ENCODE results near the gene SPTBN1. TPM values are rescaled to one million over a fixed set of nuclear protein-coding genes. Genes with fewer than 3 reads are reported as not detected.

SPTBN1 gene
- polyA plus RNA-seq, 2 of the 4 experiments (the other 2 are of a cell fraction): 105 to 126 TPM

- ChIA-PET CTCF (interaction anchor here (0.9 to 1.7 kb wide), 5 partner anchors 11 to 534 kb away, joined by 3 to 6 read pairs (median 3); no protein-coding TSS in a partner anchor), POLR2A (no interaction called here)
- 80% methylated on average over 8 of the region's 8 CpGs for WGBS (ENCODE audit: missing lambda C conversion rate)
- FAIRE-seq: no peak
- Histone ChIP-seq H3K9me3 (no peaks in the 10 kb centered on the region), H3K4me1 (peaks cover 40% of the 10 kb centered on the region), H3K4me3 (no peak overlapping the region), H3K4me2 (no peak overlapping the region), H3K27ac (peak overlapping the region in 1 of 2 experiments; percentile 44; a peak in 2 of 6 replicates)
- no peak for TF ChIP-seq REST (IDR thresholded peaks at IDR 0.05)
- TF ChIP-seq, protein P1, sequence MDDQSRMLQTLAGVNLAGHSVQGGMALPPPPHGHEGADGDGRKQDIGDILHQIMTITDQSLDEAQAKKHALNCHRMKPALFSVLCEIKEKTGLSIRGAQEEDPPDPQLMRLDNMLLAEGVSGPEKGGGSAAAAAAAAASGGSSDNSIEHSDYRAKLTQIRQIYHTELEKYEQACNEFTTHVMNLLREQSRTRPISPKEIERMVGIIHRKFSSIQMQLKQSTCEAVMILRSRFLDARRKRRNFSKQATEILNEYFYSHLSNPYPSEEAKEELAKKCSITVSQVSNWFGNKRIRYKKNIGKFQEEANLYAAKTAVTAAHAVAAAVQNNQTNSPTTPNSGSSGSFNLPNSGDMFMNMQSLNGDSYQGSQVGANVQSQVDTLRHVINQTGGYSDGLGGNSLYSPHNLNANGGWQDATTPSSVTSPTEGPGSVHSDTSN (IDR thresholded peaks at IDR 0.05): no peak
- no peak for TF ChIP-seq KDM5A (IDR thresholded peaks at IDR 0.05)
- no peak for TF ChIP-seq ZC3H11A (IDR thresholded peaks at IDR 0.05)
- no peak for TF ChIP-seq FOXS1 (CRISPR knock-in tag; IDR thresholded peaks at IDR 0.05)
- no peak for TF ChIP-seq FOSB (CRISPR knock-in tag; IDR thresholded peaks at IDR 0.05)
- no peak for TF ChIP-seq CBX2 (IDR thresholded peaks at IDR 0.05; ENCODE audit: borderline replicate concordance, low read depth)
- TF ChIP-seq JUN (IDR thresholded peaks at IDR 0.05): no peak
- TF ChIP-seq MYC (IDR thresholded peaks at IDR 0.05; ENCODE audit: borderline replicate concordance, low read length): no peak
- TF ChIP-seq, protein P2, sequence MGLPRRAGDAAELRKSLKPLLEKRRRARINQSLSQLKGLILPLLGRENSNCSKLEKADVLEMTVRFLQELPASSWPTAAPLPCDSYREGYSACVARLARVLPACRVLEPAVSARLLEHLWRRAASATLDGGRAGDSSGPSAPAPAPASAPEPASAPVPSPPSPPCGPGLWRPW (IDR thresholded peaks at IDR 0.05): no peak
- no peak for TF ChIP-seq HOXA7 (CRISPR knock-in tag; IDR thresholded peaks at IDR 0.05)
- TF ChIP-seq HEYL (CRISPR knock-in tag; IDR thresholded peaks at IDR 0.05): no peak
- ATAC-seq: no peak
- no peak for DNase-seq (ENCODE audit: low read depth in 1 of 2, low spot score in 1 of 2)
Observed at GRCh38 chr2:54640834-54641540, 184.9 kb downstream of the SPTBN1 start.

DNA sequence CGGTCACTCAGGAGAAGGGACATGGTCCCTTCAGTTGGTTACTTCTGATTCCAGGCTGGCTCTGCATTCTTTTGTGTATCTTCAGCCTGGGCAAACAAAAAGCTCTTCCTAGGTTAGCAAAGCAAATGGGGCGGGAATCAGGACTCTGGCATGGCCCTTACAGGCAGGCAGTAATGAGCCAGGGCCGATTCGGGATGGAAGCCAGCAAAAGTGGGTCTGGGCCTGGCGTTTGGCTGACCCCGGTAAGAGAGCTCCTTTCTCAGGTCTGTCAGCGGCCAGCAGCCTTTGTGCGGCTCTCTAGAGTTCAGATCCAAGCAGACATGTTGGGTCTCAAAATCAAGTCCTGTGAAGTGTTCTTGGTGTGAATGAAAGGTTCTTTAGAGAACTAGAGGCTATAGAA lies 185.9 kb downstream of the SPTBN1 start:
- no peak for ATAC-seq
- H3K27ac ChIP-seq: peak overlapping the region in 1 of 2 experiments; percentile 29; a peak in 1 of 6 replicates
- WGBS (ENCODE audit: missing lambda C conversion rate): 94% methylated on average over 8 of the region's 8 CpGs
- H3K4me2 ChIP-seq: no peak overlapping the region
- DNase-seq (ENCODE audit: low read depth in 1 of 2, low spot score in 1 of 2): no peak
- no peak for TF ChIP-seq FOSB (CRISPR knock-in tag; IDR thresholded peaks at IDR 0.05)
- TF ChIP-seq CBX2 (IDR thresholded peaks at IDR 0.05; ENCODE audit: borderline replicate concordance, low read depth): no peak
- TF ChIP-seq HEYL (CRISPR knock-in tag; IDR thresholded peaks at IDR 0.05): no peak
- TF ChIP-seq CTCF (IDR thresholded peaks at IDR 0.05): no peak
- no peak for TF ChIP-seq BHLHE40 (IDR thresholded peaks at IDR 0.05; ENCODE audit: low read depth, low read length)
- TF ChIP-seq FOXS1 (CRISPR knock-in tag; IDR thresholded peaks at IDR 0.05): no peak
- TF ChIP-seq POLR2AphosphoS2 (conservative IDR thresholded peaks at IDR 0.05; ENCODE audit: low read length): no peak
- TF ChIP-seq, protein P1 (IDR thresholded peaks at IDR 0.05): no peak
- no peak for TF ChIP-seq ZFP36 (IDR thresholded peaks at IDR 0.05; ENCODE audit: borderline replicate concordance, partially characterized antibody)
- no peak for TF ChIP-seq NPAS2 (CRISPR knock-in tag; IDR thresholded peaks at IDR 0.05; ENCODE audit: borderline replicate concordance)
- TF ChIP-seq CEBPB (IDR thresholded peaks at IDR 0.05): no peak
- TF ChIP-seq TP53 (CRISPR knock-in tag; IDR thresholded peaks at IDR 0.05): no peak
- TF ChIP-seq NFE2L2 (conservative IDR thresholded peaks at IDR 0.05; ENCODE audit: low read length): no peak
- no peak for TF ChIP-seq CBX8 (IDR thresholded peaks at IDR 0.05)
- TF ChIP-seq JUN (IDR thresholded peaks at IDR 0.05): no peak
- no peak for TF ChIP-seq HOXB5 (CRISPR knock-in tag; IDR thresholded peaks at IDR 0.05)
- TF ChIP-seq ZSCAN20 (CRISPR knock-in tag; IDR thresholded peaks at IDR 0.05): no peak
- no peak for TF ChIP-seq ZNF302 (CRISPR knock-in tag; IDR thresholded peaks at IDR 0.05)
- TF ChIP-seq MAFK (IDR thresholded peaks at IDR 0.05; ENCODE audit: partially characterized antibody): no peak
- no peak for TF ChIP-seq SREBF2 (IDR thresholded peaks at IDR 0.05)
- peaks cover 30% of the 10 kb centered on the region for H3K4me1 ChIP-seq
- no peak for FAIRE-seq
- ChIA-PET POLR2A (no interaction called here), CTCF (interaction anchor here (0.7 to 1.7 kb wide), 7 partner anchors 9 to 535 kb away, joined by 3 to 6 read pairs (median 3); no protein-coding TSS in a partner anchor)
- H3K9me3 ChIP-seq: no peaks in the 10 kb centered on the region
- H3K4me3 ChIP-seq: no peak overlapping the region
